ENCODE measurements around the gene C8G.

DNA sequence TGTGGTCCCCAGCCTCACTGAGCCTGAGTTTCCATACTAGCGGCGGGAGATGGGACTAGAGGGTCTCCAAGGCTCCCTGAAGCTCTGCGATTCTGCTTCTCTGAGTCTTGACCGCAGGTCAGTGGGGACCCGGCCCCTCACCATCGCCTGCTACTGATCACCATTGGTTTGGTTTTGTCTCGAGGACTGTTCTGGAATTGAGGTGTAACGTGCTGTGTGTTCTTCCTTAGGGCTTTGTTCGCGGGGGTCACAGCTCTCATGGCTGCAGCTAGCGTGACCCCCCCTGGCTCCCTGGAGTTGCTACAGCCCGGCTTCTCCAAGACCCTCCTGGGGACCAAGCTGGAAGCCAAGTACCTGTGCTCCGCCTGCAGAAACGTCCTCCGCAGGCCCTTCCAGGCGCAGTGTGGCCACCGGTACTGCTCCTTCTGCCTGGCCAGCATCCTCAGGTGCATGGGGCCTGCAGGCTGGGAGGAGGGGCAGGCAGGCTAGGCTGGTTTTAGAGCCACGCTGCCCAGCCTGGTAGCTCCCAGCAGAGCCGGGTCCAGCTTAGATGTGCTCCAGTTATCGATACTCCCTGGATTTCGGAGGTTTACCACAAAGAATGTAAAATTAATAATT is 46.5 kb upstream of the C8G start:
- TF ChIP-seq, protein P1, sequence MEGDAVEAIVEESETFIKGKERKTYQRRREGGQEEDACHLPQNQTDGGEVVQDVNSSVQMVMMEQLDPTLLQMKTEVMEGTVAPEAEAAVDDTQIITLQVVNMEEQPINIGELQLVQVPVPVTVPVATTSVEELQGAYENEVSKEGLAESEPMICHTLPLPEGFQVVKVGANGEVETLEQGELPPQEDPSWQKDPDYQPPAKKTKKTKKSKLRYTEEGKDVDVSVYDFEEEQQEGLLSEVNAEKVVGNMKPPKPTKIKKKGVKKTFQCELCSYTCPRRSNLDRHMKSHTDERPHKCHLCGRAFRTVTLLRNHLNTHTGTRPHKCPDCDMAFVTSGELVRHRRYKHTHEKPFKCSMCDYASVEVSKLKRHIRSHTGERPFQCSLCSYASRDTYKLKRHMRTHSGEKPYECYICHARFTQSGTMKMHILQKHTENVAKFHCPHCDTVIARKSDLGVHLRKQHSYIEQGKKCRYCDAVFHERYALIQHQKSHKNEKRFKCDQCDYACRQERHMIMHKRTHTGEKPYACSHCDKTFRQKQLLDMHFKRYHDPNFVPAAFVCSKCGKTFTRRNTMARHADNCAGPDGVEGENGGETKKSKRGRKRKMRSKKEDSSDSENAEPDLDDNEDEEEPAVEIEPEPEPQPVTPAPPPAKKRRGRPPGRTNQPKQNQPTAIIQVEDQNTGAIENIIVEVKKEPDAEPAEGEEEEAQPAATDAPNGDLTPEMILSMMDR (IDR thresholded peaks at IDR 0.05) = no peak
- no peak for TF ChIP-seq POLR2A (IDR thresholded peaks at IDR 0.05)

Data from upper lobe of left lung (tissue), 4 donors.